GM18868 (cell line): ENCODE results near the gene GIMAP1.
"Not testable (repeated sequence)": the region's sequence is repeated elsewhere in the genome, so short reads cannot be mapped to it uniquely, and the experiment has no call there.

Experiments used
- ATAC-seq: cut with Tn5 transposase; IDR thresholded peaks from one replicate; pipeline ENCODE4 v1.9.1; 2021; ENCODE audit warnings: mild to moderate bottlenecking, moderate library complexity; ENCODE audit not compliant: unreplicated experiment

GIMAP1 gene

DNA sequence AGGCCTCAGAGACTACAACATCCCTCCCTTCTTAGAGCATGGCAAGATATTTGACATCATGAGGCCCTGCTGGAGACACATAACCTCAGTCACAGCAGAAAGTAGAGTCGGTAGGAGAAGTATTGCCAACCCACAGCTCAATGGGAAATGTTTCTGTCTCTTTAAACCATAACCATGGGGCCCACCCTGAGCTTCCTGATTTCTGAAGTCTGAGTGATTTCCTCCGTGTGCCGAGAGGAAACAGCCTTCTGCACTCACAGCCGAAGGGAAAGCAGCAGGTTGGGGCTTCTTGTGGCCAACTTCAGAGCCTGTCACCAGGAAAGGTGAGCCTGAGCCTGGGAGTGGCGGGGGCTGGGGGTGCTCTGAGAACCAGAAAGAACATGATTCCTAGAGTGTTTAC is at the start of gene GIMAP1:
Gene GIMAP1 (plus strand): TSS at position 246 of the 400 bp plus-strand sequence. CDS start 2,435 bp downstream, outside the sequence.
- peak; percentile 61 for ATAC-seq

DNA sequence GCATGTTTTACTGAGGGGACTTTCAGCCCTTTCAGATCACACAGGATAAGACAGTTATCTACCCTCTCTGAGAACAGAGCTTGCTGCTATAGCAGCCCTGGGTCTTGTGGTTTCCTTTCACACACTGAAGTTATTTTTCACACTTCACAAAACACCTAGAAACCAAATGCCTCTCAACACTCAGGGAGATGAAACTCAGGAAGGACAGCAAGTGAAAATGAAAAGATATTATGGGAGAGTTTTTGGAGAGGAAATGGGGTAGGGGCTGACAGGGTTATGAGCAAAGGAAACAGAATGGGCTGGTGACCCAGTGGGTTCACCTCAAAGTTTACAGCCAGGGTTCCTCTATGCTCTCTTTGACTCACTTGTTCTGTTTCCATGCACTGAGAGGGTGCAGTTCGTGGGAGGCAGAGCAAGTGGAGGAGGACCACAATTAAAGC is 47.9 kb upstream of the GIMAP1 start:
- ATAC-seq, result peak; percentile 78

DNA sequence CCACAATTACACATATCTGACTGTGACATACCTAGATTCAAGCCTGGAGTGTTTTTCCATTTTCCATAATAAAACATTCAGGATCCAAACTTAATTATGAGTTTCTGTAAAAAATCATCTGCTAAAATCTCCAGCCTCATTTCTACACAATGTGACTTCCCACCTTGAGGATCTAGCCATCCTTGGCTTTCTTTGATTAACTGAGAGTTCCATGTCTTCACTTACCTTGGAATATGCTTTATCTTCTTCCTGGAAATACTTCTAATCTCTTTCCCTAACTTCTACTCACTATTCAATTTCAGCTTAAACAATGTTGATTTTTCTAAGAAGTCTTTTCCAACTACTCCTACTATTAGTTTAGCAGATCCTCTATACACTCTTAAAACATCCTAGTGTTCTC is 47.4 kb upstream of the GIMAP1 start:
- ATAC-seq, result no peak

DNA sequence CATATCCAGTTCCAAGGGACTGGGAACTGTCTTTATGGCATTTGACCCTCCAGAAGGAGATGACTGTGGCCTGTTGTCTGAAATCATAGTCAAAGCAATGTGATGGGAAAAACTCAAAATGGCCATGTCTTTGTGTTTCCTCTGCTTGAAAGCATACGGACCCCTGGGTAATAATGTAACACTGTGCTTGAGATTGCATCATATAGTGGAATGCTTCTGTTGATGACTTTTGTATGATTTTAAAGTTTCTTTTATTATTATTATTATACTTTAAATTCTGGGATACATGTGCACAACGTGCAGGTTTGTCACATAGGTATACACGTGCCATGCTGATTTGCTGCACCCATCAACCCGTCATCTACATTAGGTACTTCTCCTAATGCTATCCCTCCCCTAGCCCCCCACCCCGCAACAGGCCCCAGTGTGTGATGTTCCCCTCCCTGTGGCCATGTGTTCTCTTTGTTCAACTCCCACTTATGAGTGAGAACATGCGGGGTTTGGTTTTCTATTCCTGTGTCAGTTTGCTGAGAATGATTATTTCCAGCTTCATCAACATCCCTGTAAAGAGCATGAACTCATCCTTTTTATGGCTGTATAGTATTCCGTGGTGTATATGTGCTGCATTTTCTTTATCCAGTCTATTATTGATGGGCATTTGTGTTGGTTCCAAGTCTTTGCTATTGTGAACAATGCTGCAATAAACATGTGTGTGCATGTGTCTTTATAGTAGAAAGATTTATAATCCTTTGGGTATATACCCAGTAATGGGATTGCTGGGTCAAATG is 44.4 kb upstream of the GIMAP1 start:
- not testable (repeated sequence) for ATAC-seq

DNA sequence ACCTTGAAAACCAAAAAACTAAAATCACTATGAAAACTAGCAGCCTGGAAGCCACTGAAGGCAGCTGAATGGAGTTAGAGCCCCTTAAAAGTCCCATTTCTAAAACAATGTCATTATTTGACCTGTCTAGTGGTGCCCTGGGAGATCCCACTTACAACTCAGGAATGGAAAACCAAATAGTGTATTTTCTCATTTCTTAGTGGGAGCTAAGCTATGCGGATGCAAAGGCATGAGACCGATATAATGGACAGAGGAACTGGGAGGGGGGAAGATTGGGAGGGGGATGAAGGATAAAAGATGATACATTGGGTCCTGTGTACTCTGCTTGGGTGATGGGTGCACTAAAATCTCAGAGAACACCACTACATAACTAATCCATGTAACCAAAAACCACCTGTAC is 40.7 kb upstream of the GIMAP1 start:
- ATAC-seq, result no peak

DNA sequence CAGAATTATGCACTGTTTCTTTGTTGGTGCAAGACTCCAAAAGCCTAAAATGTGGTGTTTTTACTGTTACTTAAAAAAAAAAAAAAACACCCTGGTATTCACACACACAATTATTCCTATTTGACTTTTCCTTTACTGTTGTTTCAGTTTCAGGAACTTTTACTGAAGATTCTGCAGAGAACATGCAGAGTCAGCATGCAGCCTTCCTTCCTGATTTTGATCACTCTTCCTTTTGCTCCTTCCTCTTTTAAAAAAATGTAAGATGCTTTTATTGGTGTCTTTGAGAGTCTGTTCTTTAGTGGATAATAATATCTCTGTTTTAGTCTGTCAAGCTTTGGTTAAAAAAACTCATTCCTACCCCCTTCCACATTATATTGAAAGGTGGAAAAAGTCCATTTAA is 40.1 kb upstream of the GIMAP1 start:
- ATAC-seq, result not testable (repeated sequence)

DNA sequence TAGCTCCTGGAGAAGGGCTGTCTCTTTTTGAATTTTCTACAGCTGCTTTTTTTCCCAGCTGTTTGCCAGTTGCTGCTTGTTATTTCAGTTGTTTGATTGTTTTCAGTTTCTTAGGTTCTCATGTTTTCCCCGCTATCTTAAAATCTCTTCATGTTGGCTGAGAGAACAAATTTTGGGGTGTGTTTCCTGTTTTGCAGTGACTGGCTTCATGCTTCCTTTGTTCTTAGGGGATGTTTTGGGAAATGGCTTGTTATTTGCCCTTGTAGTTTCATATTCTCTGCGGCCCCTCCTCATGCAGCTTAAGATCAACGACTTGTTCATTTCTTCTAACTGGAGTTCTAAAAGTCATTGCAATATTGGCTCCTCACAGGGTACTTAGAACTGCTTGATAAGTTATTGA is 39.6 kb upstream of the GIMAP1 start:
- not testable (repeated sequence) for ATAC-seq

DNA sequence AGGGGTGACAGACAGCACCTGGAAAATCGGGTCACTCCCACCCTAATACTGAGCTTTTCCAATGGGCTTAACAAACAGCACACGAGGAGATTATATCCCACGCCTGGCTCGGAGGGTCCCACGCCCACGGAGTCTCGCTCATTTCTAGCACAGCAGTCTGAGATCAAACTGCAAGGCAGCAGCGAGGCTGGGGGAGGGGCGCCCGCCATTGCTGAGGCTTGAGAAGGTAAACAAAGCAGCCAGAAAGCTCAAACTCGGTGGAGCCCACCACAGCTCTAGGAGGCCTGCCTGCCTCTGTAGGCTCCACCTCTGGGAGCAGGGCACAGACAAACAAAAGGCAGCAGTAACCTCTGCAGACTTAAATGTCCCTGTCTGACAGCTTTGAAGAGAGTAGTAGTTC is 37.8 kb upstream of the GIMAP1 start:
- ATAC-seq, result not testable (repeated sequence)

DNA sequence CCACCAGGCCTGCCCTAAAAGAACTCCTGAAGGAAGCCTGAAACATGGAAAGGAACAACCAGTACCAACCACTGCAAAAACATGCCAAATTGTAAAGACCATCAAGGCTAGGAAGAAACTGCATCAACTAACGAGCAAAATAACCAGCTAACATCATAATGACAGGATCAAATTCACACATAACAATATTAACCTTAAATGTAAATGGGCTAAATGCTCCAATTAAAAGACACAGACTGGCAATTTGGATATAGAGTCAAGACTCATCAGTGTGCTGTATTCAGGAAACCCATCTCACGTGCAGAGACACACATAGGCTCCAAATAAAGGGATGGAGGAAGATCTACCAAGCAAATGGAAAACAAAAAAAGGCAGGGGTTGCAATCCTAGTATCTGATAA is 36.0 kb upstream of the GIMAP1 start:
- not testable (repeated sequence) for ATAC-seq

DNA sequence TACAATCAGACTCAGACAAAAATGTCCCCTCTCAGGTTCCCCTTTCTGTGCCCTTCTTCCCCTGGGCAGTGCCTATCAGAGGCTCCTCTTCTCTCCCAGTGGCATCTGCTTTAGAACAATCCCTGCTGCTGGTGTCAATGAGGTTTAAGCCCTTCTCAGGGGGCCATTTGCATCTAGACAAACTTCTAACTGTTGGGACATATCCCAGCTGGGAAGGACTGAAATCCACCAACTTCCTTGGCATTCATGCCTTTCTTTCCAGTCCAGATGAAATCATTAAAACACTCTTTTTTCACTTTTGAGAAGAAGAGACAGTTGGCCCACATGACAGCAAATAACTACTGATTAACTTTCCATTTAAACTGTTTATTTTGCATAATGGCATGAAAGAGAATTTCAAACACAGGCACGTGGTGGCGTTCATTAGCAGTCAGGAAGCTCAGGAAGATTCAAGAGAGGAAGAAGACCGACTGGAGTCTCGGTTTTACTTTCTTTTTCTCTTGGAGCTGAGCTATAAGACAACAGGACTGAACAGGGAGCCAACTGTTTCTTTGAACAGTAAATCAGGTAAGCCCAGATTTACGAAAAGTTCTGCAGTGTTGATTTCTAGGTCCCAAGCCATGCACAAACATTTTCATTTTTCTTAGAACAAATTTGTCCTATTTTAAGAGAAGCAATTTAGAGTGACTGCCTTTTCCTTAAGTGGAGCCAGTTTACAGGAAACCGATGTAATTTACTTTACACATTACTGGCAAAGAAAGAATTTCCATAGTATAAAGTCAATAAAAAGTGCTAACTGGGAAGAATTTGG is 31.0 kb upstream of the GIMAP1 start, which contains the start of gene GIMAP2:
Gene GIMAP2 (plus strand): TSS at position 488 of the 811 bp plus-strand sequence. CDS start 1,354 bp downstream, outside the sequence.
- ATAC-seq, result peak; percentile 90

DNA sequence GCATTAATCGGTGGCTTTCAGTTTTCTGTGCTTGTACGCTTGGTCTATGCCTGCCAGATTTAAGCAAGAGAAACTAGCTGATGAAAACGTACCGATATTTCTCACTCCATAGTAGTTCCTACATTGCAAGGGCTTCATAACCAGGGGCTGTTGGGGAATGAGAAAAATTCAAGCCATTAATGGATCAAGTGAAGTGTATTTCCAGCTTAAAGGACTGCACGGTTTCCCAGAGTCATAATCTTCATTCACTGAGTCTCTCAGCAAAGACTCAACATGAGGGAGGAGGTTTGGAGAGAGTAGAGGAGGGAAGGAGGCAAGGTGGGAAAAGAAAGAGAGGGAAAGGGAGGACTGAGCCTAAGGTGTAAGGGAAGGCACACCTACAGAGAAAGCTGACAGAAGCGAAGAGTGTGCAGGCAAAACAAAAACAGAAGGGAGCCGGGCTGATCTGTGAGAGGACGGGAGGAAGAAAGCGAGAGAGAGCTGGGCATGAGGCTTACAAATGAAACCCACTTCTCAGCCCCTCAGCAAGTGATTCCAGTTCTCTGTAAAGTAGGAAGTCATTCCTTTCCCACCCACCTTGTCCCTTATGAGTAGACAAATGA is 30.3 kb upstream of the GIMAP1 start:
- ATAC-seq, result peak; percentile 49

DNA sequence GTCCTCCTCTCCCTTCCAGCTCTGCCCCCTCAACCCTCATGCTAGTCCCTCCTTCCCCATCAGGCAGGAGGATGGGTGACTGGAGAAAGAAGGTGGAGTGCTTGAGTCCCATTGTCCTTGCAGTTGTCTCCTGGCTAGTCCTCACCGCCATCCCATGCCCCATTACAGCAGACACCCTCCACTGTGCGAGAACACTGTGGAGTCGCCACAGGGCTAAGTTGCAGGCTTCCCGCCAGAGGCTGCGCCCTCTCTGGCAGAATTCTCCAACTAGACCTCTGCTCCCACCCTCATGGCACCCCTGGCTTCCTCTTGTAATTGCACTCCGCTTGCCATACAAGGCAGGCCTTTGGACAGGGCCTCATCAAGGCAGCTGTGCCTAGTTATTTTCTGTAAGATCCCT is 27.8 kb upstream of the GIMAP1 start:
- no peak for ATAC-seq

DNA sequence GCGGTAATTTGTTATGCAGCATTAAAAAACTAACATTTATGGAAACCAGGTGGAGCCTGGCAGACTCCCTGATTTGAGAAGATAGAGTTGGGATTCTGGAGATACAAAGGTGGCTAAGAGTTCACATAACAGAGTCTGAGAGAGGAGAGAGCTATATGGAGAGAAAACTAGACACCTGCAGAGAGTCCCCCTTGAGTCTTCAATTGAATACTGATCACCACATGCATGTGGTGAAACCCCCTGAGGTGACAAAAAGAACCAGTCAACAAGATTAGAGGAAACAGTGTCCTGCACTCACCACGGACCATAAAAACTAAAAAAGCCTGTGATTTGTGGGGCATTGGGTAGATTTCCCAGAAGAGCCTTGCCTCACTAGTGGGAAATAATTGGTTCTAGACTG is 20.8 kb upstream of the GIMAP1 start:
- no peak for ATAC-seq

DNA sequence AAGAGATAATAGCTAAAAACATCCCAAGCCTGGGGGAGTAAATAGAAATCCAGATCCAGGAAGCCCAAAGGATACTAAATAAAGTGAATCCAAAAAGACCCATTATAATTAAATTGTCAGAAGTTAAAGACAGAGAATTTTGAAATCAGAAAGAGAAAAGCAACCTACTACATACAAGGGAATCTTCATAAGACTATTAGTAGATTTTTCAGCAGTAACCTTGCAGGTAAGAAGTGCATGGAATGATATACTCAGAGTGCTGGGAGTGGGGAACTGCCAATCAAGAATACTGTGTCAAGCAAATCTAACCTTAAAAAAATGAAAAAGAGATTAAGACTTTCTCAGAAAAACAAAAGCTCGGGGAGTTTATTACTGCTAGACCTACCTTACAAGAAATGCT is 13.2 kb upstream of the GIMAP1 start:
- no peak for ATAC-seq

DNA sequence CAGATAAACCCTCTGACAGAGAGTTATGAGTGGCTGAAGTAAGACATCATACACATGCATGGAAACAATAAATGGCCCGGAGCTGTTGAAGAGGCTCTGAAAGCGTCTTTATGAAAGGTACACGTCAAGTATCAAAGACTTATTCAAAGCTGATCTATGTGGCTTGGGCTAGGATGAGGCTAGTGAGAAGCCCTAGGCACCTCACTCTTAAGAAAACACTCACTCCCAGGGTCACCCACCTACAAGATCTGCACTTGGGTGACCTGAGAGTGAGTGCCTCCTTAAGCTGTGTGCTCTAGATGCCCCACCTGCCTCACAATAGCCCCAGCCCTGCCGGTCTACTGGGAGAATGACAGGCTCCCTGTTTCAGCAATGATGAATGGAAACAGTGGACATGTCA is 1.1 kb upstream of the GIMAP1 start:
- no peak for ATAC-seq

DNA sequence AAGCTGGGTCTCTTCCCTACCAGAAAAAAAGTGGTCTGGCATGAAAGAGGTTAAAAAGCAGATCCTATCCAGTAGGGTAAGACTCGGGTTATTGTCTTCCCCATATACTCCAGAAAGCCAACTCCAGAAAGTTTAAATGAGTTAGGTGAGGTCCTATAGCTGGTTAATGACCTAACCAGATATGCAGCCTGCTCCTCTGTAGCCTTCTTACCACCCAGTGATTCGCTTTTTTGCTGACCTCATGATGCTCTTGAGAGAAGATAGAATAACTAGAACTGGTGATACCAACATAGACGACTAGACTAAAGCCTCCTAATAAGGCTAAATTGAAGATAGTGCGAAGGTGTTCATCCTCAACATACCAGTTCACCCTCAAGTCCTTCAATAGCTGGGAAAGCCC is 675 bp upstream of the GIMAP1 start:
- no peak for ATAC-seq

DNA sequence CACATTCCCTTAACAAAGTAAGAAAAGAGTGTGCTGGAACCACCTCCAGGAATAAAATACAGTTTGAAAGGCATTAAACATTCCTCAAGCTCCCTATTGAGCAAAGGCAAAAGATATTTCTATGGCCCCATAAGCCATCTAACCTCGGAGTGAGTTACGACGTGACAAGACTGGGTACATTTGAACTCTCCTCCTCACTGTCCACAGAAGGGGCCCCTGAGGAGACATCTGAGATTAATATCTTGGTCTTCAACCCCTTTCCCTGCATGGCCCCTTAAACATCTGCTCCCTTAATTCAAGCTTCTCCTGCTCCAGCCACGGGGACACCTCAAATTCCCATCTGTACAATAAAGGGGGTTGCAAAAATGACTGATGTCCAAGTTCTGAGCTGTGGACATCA is 526 bp downstream of the GIMAP1 start:
- no peak for ATAC-seq

DNA sequence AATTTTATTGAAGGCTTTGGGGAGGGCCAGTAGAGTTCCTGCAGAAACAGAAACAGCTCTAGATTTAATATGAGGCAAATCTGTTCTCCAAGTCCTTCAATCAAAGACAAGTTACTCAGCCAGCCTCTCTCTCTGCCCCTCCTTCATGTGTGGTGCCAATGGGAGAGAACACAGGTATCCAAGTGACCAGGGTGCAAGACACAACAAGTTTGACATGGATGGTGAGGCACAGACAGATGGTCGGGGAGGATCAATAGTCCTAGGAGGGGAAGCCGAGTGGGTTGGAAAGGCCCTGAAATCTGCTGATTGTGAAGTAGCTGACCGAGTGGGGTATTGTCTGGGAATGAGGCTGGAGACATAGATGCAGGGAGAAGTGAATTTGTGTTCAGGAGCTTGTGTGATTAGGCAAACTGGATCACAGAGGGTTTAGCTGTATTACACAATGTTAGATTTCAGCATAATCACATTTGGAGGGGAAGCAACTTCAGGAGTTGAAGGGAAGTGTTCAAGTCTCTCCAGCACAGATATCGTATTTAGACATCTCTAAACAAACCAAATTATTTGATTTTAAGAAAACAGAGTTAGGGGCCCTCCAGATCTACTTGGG is 1.5 kb downstream of the GIMAP1 start:
- ATAC-seq, result no peak

DNA sequence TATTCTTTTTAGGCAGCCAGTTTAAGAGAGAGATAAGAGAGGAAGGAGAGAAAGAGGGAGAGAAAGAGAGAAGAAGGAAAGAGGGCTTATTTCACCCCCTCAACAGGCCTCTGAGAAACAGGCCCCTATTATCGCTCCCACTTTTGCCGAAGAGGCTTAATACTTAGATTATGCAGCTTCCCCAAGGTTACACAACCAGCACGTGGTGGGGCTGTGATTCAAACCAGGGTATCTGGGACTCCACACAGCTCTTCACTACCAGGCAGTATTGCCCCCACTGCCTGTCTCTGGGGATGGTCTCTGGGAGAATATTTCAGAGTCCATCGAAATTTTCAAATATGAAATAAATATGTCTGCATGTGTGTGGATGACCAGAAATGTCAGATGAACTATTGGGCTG is 3.0 kb downstream of the GIMAP1 start:
- no peak for ATAC-seq

DNA sequence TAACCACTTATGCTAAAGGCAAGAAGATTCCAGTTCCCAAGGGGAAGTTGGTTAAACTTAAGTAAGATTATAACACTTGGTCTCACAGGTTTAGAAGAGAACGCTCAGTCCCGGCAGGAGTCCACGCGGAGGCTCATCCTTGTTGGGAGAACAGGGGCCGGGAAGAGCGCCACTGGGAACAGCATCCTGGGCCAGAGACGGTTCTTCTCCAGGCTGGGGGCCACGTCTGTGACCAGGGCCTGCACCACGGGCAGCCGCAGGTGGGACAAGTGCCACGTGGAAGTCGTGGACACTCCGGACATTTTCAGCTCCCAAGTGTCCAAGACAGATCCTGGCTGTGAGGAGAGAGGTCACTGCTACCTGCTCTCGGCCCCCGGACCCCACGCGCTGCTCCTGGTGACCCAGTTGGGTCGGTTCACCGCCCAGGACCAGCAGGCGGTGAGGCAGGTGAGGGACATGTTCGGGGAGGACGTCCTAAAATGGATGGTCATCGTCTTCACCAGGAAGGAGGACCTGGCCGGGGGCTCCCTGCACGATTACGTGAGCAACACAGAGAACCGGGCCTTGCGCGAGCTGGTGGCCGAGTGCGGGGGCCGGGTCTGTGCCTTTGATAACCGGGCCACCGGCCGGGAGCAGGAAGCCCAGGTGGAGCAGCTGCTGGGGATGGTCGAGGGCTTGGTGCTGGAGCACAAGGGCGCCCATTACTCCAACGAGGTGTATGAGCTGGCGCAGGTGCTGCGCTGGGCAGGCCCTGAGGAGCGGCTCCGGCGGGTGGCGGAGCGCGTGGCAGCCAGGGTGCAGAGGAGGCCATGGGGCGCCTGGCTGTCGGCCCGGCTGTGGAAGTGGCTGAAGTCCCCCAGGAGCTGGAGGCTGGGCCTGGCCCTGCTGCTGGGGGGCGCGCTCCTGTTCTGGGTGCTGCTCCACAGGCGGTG is 3.8 kb downstream of the GIMAP1 start:
- no peak for ATAC-seq
